Thyroid gland (tissue), 4 donors: ENCODE measurements around the gene FYB2. TPM values are rescaled to one million over a fixed set of nuclear protein-coding genes. Genes with fewer than 3 reads are reported as not detected.

Source experiments
- DNase-seq, 2 donors: peaks; one replicate each; pipeline ENCODE4 v3.0.0-alpha.2; 2019
- H3K27ac ChIP-seq, 3 donors: fragments of 200-600 bp; sonication (generic); 1 replicate in 2 of 3; 2 replicates in 1 of 3; pipeline ENCODE4 v1.5.1; 2016 to 2019; ENCODE audit warnings: mild to moderate bottlenecking in 1 of 3, moderate library complexity in 1 of 3
- H3K27me3 ChIP-seq: fragments of 200-600 bp; sonication (generic); one replicate; pipeline ENCODE4 v1.5.1; 2019
- H3K36me3 ChIP-seq, 2 donors: fragments of 200-600 bp; sonication (generic); one replicate each; pipeline ENCODE4 v1.5.1; 2016 to 2019
- H3K4me1 ChIP-seq, 2 donors: fragments of 200-600 bp; sonication (generic); one replicate each; pipeline ENCODE4 v1.5.1; 2017 to 2019
- H3K4me3 ChIP-seq, 3 donors: fragments of 200-600 bp; sonication (generic); replicated peaks in 1 of 3; 1 replicate in 2 of 3; 2 replicates in 1 of 3; pipeline ENCODE4 v1.5.1; 2016; ENCODE audit warnings: mild to moderate bottlenecking in 1 of 3
- H3K9me3 ChIP-seq: fragments of 200-600 bp; sonication (generic); one replicate; pipeline ENCODE4 v1.5.1; 2017
- CTCF ChIP-seq, 6 experiments: fragments of 200-600 bp in 3 of 6; fragments of 450-650 bp in 3 of 6; sonication (generic) in 3 of 6; IDR thresholded peaks; one replicate each; pipeline ENCODE4 v1.5.1; 2016 to 2019; ENCODE audit warnings: antibody characterized with exemption in 6 of 6, mild to moderate bottlenecking in 2 of 6, inconsistent platforms in 1 of 6, moderate library complexity in 1 of 6
- POLR2A ChIP-seq, 2 donors: fragments of 450-650 bp; IDR thresholded peaks; one replicate each; pipeline ENCODE4 v1.6.1; 2017; ENCODE audit warnings: antibody characterized with exemption in 2 of 2, mild to moderate bottlenecking in 2 of 2, moderate library complexity in 1 of 2
- WGBS, 2 donors: methylation state at CpG; one replicate each; pipeline ENCODE4 v1.1.5; 2017; 5-methylcytosine and 5-hydroxymethylcytosine counted together
- intact Hi-C: fragments of 100-400 bp; cut with DNase I; formaldehyde crosslinking; loops from one replicate; pipeline ENCODE4 v1.15.1; 2023
- total RNA-seq, 4 donors: library from RNA; depleted of rRNA; stranded (reverse); fragments of >200 nt; gene quantifications; one replicate each; pipeline ENCODE4 v1.2.3, GENCODE V29; 2016

The FYB2 gene
- total RNA-seq, 4 donors from 2014 or later, result 0.13 to 1.6 (median 0.78) TPM; not detected in 1

GRCh38 chr1:56836359-56836758 is 17.2 kb upstream of the FYB2 start:
- no peak overlapping the region for H3K4me3 ChIP-seq
- WGBS, 2 donors, result 91 to 93% methylated on average over 4 of the region's 4 CpGs
- H3K27me3 ChIP-seq, result no peaks in the 10 kb centered on the region
- no peaks in the 10 kb centered on the region for H3K36me3 ChIP-seq
- no peak overlapping the region for H3K27ac ChIP-seq
- peaks cover 0 to 5% of the 10 kb centered on the region in 2 donors for H3K4me1 ChIP-seq
- DNase-seq, result no peak
- TF ChIP-seq CTCF (IDR thresholded peaks at IDR 0.05) (no peak), POLR2A (IDR thresholded peaks at IDR 0.05) (no peak)
- intact Hi-C loops, result no loop called here
- H3K9me3 ChIP-seq, result no peaks in the 10 kb centered on the region

GRCh38 chr1:56835657-56836056 is 16.5 kb upstream of the FYB2 start:
- no peak overlapping the region for H3K27ac ChIP-seq
- no peak for DNase-seq
- WGBS, 2 donors, result 95 to 97% methylated on average over 5 of the region's 5 CpGs
- no peaks in the 10 kb centered on the region for H3K36me3 ChIP-seq
- intact Hi-C loops, result no loop called here
- H3K9me3 ChIP-seq, result no peaks in the 10 kb centered on the region
- H3K4me1 ChIP-seq, result peaks cover 0 to 5% of the 10 kb centered on the region in 2 donors
- no peak overlapping the region for H3K4me3 ChIP-seq
- H3K27me3 ChIP-seq, result no peaks in the 10 kb centered on the region
- TF ChIP-seq POLR2A (IDR thresholded peaks at IDR 0.05), result no peak
- TF ChIP-seq CTCF (IDR thresholded peaks at IDR 0.05), result no peak

- TF ChIP-seq POLR2A (IDR thresholded peaks at IDR 0.05) (no peak), CTCF (IDR thresholded peaks at IDR 0.05) (no peak)
- 89 to 92% methylated on average over 5 of the region's 5 CpGs for WGBS, 2 donors
- Histone ChIP-seq H3K27me3 (no peaks in the 10 kb centered on the region), H3K27ac (no peak overlapping the region), H3K4me3 (no peak overlapping the region), H3K9me3 (no peaks in the 10 kb centered on the region), H3K4me1 (peaks cover 0 to 5% of the 10 kb centered on the region in 2 donors), H3K36me3 (no peaks in the 10 kb centered on the region)
- intact Hi-C loops, result loop anchor here (5.0 kb wide), 1 partner anchor 133 kb away; the partner anchor contains the start of gene C8B
- DNase-seq, result no peak
Measured at GRCh38 chr1:56834137-56834900, 15.1 kb upstream of the FYB2 start.

- intact Hi-C loops, result loop anchor here (5.0 kb wide), 1 partner anchor 134 kb away; the partner anchor contains the start of gene C8B
- Histone ChIP-seq H3K4me3 (no peak overlapping the region), H3K36me3 (no peaks in the 10 kb centered on the region), H3K9me3 (no peaks in the 10 kb centered on the region), H3K4me1 (peaks cover 0 to 5% of the 10 kb centered on the region in 2 donors), H3K27me3 (no peaks in the 10 kb centered on the region), H3K27ac (no peak overlapping the region)
- TF ChIP-seq CTCF (IDR thresholded peaks at IDR 0.05), result no peak
- TF ChIP-seq POLR2A (IDR thresholded peaks at IDR 0.05), result no peak
- DNase-seq, result no peak
- 93 to 95% methylated on average over 4 of the region's 4 CpGs for WGBS, 2 donors
Measured at GRCh38 chr1:56833088-56833487, 13.9 kb upstream of the FYB2 start.
